Vagina (tissue), 2 donors: Measurements from ENCODE around the gene FAM3B. TPM values are rescaled to one million over a fixed set of nuclear protein-coding genes. Genes with fewer than 3 reads are reported as not detected.

ENCODE experiments used
- DNase-seq, 2 donors: peaks; one replicate each; pipeline ENCODE4 v3.0.0-alpha.2; 2017; ENCODE audit errors: extremely low spot score in 2 of 2
- H3K27ac ChIP-seq: fragments of 200-600 bp; sonication (generic); one replicate; pipeline ENCODE4 v1.5.1; 2019
- H3K27me3 ChIP-seq: fragments of 200-600 bp; sonication (generic); one replicate; pipeline ENCODE4 v1.5.1; 2019
- H3K36me3 ChIP-seq, 2 donors: fragments of 200-600 bp; sonication (generic); one replicate each; pipeline ENCODE4 v1.5.1; 2017 to 2019
- H3K4me1 ChIP-seq: fragments of 200-600 bp; sonication (generic); one replicate; pipeline ENCODE4 v1.5.1; 2019
- H3K4me3 ChIP-seq, 2 donors: fragments of 200-600 bp; sonication (generic); 1 replicate in 1 of 2; 2 replicates in 1 of 2; pipeline ENCODE4 v1.5.1; 2016 to 2019
- H3K9me3 ChIP-seq: fragments of 200-600 bp; sonication (generic); one replicate; pipeline ENCODE4 v1.5.1; 2019
- POLR2A ChIP-seq, 2 donors: fragments of 450-650 bp; IDR thresholded peaks; one replicate each; pipeline ENCODE4 v1.6.1; 2017; ENCODE audit warnings: antibody characterized with exemption in 2 of 2, mild to moderate bottlenecking in 2 of 2, moderate library complexity in 2 of 2
- POLR2AphosphoS5 ChIP-seq, 2 donors: sonication (generic); formaldehyde crosslinking; IDR thresholded peaks; one replicate each; pipeline ENCODE4 v1.9.0; 2017; ENCODE audit warnings: antibody characterized with exemption in 2 of 2, mild to moderate bottlenecking in 2 of 2, low read depth in 1 of 2; ENCODE audit not compliant: insufficient read depth in 1 of 2
- intact Hi-C: fragments of 100-400 bp; cut with DNase I; formaldehyde crosslinking; loops from one replicate; pipeline ENCODE4 v1.15.1; 2023
- total RNA-seq: library from RNA; depleted of rRNA; stranded (reverse); fragments of >200 nt; gene quantifications from one replicate; pipeline ENCODE4 v1.2.3, GENCODE V29; 2016
- TF ChIP-seq, protein P1 (sequence below), 3 experiments: fragments of 450-650 bp in 2 of 3; fragments of 200-600 bp in 1 of 3; sonication (generic) in 1 of 3; IDR thresholded peaks; one replicate each; pipeline ENCODE4 v1.5.1; 2017 to 2019; ENCODE audit warnings: antibody characterized with exemption in 3 of 3, mild to moderate bottlenecking in 2 of 3, moderate library complexity in 2 of 3

The FAM3B gene
- total RNA-seq, 1 donor from 2014 or later = 2.9 TPM

DNA sequence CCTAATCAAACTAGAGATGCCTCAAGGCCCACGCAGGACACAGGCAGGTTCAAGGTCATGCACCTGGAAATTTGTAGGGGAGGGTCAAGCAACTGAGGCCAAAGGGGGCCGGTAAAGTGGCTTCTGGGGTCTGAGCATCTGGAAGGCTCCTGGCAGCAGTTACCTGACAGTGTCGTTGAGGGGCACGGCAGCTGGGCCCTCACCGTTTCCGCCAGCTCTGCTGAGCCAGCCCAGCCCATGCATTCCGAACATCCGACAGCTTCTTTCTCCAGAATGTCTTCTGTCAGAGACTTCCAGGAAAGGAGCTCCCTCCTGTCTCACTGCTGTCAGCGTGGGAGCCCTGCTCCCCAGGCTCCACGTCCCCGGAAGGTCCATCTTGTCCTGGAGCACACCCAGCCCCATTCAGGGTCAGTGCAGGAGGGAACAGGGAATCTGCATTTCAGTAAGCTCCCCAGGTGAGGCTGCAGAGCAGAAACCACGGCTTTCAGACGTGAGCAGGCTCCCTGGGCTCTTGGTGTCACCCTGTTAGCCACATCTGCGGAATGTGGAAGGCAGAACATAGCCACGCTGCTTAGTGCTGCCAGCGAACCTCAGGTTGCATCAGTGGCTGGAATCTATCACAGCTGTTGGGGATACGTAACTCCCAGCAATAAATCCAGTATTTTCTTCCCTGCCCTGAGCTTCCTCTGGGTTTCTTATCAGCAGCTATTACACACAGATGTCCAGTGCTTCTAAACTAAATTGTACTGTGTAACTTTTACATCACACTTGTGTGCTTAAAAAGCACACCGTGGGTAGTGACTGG, 36.3 kb upstream of the FAM3B start:
- Histone ChIP-seq H3K4me1 (no peaks in the 10 kb centered on the region), H3K27me3 (no peaks in the 10 kb centered on the region), H3K36me3 (peaks cover 0 to 4% of the 10 kb centered on the region in 2 donors), H3K4me3 (no peak overlapping the region), H3K27ac (no peak overlapping the region), H3K9me3 (no peaks in the 10 kb centered on the region)
- intact Hi-C loops = loop anchor here (10.0 kb wide), 1 partner anchor 184 kb away; no protein-coding TSS in a partner anchor
- DNase-seq = no peak
- TF ChIP-seq POLR2AphosphoS5 (IDR thresholded peaks at IDR 0.05; ENCODE audit: insufficient read depth in 1 of 2, low read depth in 1 of 2) = no peak
- TF ChIP-seq, protein P1, sequence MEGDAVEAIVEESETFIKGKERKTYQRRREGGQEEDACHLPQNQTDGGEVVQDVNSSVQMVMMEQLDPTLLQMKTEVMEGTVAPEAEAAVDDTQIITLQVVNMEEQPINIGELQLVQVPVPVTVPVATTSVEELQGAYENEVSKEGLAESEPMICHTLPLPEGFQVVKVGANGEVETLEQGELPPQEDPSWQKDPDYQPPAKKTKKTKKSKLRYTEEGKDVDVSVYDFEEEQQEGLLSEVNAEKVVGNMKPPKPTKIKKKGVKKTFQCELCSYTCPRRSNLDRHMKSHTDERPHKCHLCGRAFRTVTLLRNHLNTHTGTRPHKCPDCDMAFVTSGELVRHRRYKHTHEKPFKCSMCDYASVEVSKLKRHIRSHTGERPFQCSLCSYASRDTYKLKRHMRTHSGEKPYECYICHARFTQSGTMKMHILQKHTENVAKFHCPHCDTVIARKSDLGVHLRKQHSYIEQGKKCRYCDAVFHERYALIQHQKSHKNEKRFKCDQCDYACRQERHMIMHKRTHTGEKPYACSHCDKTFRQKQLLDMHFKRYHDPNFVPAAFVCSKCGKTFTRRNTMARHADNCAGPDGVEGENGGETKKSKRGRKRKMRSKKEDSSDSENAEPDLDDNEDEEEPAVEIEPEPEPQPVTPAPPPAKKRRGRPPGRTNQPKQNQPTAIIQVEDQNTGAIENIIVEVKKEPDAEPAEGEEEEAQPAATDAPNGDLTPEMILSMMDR (IDR thresholded peaks at IDR 0.05) = no peak
- TF ChIP-seq POLR2A (IDR thresholded peaks at IDR 0.05) = no peak

DNA sequence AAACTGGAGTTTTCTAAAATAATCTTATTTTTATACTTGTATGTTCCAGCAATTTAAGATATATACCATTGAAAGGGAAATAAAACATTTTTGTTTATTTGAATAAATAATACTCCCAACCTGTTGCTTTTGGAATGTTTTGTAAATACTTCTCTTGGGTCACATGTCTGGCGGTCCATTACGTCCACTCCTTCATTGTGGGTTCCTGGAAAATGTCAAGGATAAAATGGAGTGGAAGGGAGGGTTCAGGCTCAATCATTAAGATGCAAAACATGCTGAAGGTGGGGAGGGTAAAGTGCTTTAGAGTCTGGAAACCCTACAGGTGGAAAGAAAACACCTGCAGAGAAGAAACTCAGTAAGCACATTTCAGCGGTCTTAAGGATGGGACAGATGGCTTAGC, 34.2 kb upstream of the FAM3B start:
- no peak for DNase-seq
- Histone ChIP-seq H3K4me1 (no peaks in the 10 kb centered on the region), H3K4me3 (no peak overlapping the region), H3K36me3 (no peaks in the 10 kb centered on the region), H3K27me3 (no peaks in the 10 kb centered on the region), H3K27ac (no peak overlapping the region), H3K9me3 (no peaks in the 10 kb centered on the region)
- TF ChIP-seq POLR2AphosphoS5 (IDR thresholded peaks at IDR 0.05; ENCODE audit: insufficient read depth in 1 of 2, low read depth in 1 of 2) (no peak), POLR2A (IDR thresholded peaks at IDR 0.05) (no peak)
- TF ChIP-seq, protein P1 (IDR thresholded peaks at IDR 0.05) = no peak
- intact Hi-C loops = loop anchor here (10.0 kb wide), 1 partner anchor 182 kb away; no protein-coding TSS in a partner anchor

DNA sequence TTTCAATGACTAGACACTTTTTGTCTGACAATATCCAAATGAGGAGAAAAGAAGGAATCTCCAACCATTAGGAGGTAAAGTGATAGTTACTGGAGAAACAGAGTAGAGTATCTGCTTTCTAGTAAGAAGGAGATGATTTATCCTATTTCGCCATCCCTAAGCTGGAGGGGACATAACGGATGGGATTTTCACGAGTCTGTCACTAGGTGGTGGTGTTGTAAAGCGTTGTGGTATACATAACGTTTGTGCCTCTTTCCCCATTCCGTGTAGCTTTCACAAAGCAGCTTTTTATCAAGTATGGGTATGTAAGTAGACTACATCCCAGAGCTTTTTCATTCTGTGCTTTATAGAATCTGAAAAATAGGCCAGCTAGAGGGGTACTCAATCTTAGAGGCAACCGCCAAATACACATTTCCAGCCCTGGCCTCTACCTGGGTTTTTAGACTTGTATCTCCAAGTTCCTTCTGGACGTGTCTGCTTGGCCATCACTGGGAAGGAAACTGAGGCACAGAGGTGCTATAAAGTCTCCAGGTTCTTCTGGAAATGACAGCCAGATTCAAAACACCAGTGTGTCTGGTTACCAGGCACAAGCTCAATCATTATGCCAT, 33.3 kb upstream of the FAM3B start:
- H3K9me3 ChIP-seq = no peaks in the 10 kb centered on the region
- H3K4me1 ChIP-seq = no peaks in the 10 kb centered on the region
- TF ChIP-seq POLR2A (IDR thresholded peaks at IDR 0.05) (no peak), POLR2AphosphoS5 (IDR thresholded peaks at IDR 0.05; ENCODE audit: insufficient read depth in 1 of 2, low read depth in 1 of 2) (peak in 1 of 2 donors; percentile 40)
- TF ChIP-seq, protein P1 (IDR thresholded peaks at IDR 0.05) = peak in 2 of 3 experiments; percentile 61 to 77
- H3K4me3 ChIP-seq = no peak overlapping the region
- DNase-seq = no peak
- intact Hi-C loops = loop anchor here (10.0 kb wide), 1 partner anchor 181 kb away; no protein-coding TSS in a partner anchor
- no peaks in the 10 kb centered on the region for H3K36me3 ChIP-seq
- no peaks in the 10 kb centered on the region for H3K27me3 ChIP-seq
- H3K27ac ChIP-seq = no peak overlapping the region

DNA sequence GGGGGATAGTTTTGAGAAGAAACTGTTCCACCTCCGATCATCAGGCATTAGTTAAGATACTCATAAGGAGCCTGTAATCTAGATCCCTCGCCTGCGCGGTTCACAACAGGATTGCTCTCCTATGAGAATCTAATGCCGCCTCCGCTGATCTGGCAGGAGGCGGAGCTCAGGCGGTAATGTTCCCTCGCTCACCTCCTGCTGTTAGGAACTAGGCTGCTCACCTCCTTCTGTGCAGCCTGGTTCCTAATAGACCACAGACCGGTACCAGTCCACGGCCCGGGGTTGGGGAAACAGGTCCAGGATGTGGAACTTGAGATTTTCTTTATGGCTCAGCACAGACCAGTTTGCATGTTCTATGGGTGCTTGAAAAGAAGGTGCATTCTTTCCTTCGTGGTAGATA, 27.2 kb upstream of the FAM3B start:
- Histone ChIP-seq H3K36me3 (no peaks in the 10 kb centered on the region), H3K4me1 (no peaks in the 10 kb centered on the region), H3K4me3 (no peak overlapping the region), H3K27me3 (no peaks in the 10 kb centered on the region), H3K9me3 (no peaks in the 10 kb centered on the region), H3K27ac (no peak overlapping the region)
- DNase-seq = no peak
- TF ChIP-seq POLR2AphosphoS5 (IDR thresholded peaks at IDR 0.05; ENCODE audit: insufficient read depth in 1 of 2, low read depth in 1 of 2) (no peak), POLR2A (IDR thresholded peaks at IDR 0.05) (no peak)
- TF ChIP-seq, protein P1 (IDR thresholded peaks at IDR 0.05) = no peak
- intact Hi-C loops = loop anchor here (10.0 kb wide), 1 partner anchor 175 kb away; no protein-coding TSS in a partner anchor
